DMS153 (cell line): ENCODE results near the gene NCBP1.

ENCODE experiments used
- DNase-seq: peaks from one replicate; lab custom pipeline; 2025; lab: John Stamatoyannopoulos, UW

Gene NCBP1

DNA sequence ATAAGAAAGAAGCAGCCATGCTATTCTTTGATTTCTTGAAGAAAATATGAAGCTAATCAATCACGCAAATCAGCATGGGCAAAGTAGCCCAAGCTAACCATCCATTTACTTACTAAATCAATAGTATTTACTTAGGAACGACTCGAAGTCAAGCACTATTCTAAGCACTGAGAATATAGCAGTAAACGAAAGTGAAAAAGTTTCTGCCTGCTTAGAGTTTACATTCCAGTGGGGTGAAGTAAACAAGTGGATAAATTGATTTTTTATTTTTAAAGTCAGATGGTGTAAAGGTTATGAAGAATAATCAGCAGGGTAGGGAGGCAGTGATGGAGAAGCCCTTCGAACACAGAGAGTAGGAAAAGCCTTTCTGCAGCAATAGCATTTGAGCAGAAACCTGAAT is 6.0 kb upstream of the NCBP1 start:
- DNase-seq = no peak

- DNase-seq = no peak
Observed at GRCh38 chr9:97628668-97629067, 5.0 kb upstream of the NCBP1 start.

DNA sequence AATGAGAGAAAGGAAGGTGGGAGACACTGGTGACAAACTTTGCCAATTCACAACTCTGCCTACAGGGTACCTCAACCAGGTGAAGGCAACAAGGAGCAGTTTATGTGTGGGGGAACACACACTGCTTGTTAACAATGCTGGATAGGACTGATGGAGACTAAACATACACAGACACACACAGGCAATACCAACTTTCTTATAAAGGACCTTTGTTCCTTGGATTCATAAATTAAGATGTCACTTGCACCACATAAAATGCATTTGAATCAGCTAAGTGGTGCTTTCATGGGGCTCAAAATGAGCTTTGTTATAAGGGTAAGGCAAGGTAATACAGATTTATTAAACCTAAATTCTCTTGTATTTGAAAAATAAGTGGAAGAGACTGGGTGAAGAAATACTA is 4.5 kb upstream of the NCBP1 start:
- no peak for DNase-seq

DNA sequence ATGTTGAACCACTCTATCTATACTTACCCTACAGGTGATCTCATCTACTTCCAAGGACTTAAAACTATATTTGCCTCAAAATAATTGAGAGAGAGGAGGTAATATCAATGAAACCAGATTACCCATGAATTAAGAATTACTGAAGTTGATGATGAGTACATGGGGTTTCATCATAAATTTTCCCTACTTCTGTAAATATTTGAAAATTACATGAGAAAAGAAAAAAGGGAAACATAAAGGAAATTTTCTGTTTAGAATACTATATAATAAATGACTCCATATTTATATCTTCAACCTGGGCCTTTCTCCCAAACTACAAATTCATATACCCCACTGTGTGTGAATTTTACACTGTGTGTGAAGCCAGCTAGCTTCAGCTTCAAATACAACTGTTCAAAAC is 3.0 kb upstream of the NCBP1 start:
- no peak for DNase-seq

GRCh38 chr9:97632248-97632984 is 1.2 kb upstream of the NCBP1 start:
- peak; percentile 61 for DNase-seq

DNA sequence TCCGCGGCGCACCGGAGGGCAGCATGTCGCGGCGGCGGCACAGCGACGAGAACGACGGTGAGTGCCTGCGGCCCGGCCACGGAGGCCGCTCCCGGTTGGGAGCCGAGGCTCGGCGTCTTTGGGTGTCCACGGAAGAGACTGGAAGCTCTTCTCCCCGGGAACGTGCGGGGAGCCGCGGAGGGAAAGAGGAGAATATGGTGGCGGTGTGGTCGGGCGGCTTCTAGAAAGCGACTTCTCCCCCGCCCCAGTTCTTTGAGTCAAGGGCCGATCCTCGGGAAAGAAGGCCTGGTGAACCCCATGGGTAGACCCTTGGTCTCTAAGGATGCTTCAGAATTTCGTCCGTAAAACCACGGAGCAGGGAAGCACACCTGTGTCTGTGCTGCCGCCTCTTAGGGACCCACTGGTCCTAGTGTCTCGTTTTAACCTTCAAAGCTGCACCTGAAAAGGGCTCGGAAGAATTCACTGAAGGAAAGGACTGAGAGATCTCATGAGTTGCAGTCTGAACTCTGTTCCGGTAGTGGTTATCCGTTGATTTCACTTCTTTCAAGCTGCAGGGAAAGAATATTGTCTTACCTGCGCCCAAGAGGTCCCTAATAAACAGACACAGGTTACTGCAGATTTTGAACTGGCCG is 354 bp downstream of the NCBP1 start:
- no peak for DNase-seq

- DNase-seq = no peak
Observed at GRCh38 chr9:97635026-97635425, 1.4 kb downstream of the NCBP1 start.

DNA sequence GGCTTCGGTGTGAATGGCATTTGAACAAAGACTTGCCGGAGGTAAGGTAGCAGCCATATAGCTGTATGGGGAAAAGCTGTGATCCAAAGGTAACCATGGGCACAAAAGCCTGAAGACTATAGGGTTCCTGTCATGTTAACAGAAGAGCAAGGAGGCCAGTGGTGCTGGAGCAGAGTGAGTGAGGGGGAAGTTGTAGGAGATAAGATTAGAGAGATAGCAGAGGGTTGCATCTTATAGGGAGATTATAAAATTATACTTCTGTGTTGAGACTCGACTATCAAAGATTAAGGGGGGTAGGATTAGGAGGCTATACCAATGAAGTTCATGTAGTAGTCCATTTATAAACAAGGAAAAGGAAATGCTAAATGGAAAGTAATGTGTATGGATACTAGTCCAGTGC is 3.3 kb downstream of the NCBP1 start:
- no peak for DNase-seq

- no peak for DNase-seq
Observed at GRCh38 chr9:97638666-97639065, 5.0 kb downstream of the NCBP1 start.

- DNase-seq = peak; percentile 8
Observed at GRCh38 chr9:97640325-97640724, 6.7 kb downstream of the NCBP1 start.

DNA sequence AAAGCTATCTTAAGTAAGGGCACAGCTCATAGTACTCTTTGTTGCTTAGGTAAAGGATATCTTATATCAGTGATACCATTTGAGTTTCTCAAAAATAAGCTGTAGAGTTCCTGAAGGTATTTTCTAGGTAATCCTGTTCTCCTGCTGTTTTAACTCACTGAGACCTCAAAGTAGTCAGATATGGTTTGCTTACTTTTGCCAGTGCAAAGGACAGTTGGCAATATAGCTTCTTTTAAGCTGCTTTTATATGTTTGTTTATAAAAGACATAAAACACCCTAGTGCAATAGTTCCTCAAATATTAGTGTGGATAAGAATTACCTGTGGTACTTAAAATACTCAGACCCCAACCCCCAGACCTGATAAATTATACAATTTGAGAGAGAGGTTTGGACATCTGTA is 12.1 kb downstream of the NCBP1 start:
- DNase-seq = no peak

GRCh38 chr9:97647996-97648395 is 14.4 kb downstream of the NCBP1 start:
- DNase-seq = no peak

- no peak for DNase-seq
Observed at GRCh38 chr9:97651646-97652045, 18.0 kb downstream of the NCBP1 start.

- no peak for DNase-seq
Observed at GRCh38 chr9:97658707-97659106, 25.1 kb downstream of the NCBP1 start.

DNA sequence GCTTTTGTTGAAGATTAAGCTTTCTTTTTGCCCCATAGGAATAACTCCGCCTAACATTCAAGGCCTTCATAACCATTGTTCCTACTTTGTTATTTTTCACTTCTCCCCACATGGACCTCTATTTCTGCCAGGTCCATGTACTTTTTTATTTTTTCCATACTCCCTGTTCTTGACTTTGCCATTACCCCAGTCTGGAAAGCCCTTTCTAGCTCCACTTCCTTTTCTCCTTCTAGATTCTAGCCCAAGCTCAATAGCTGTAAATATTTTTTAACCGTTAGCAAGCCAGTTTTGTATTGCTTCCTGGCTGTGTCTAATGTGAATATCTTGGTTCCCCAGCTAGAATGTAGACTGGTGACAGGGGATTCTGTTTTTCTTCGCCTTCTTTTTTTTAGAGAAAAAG is 26.1 kb downstream of the NCBP1 start:
- DNase-seq = no peak

DNA sequence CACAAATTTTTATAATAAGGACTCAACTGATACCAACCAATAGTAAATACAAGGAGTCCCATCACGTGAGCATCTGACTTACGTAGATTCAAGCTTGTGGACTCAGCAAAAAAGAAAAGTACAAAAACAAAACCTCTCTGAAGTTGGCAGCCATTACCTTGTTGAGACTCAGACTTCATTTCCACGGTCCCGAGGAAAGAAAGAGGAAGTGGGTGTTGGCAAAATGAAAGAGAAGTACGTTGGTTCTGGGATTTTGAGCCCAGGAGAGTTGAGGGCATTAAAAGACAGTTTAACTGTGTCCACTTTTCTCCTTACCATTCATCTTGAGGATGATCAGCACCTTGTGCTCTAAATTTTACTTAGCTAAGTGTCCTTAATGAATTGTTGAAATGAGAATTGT is 26.7 kb downstream of the NCBP1 start:
- no peak for DNase-seq

GRCh38 chr9:97660847-97661246 is 27.2 kb downstream of the NCBP1 start:
- no peak for DNase-seq

DNA sequence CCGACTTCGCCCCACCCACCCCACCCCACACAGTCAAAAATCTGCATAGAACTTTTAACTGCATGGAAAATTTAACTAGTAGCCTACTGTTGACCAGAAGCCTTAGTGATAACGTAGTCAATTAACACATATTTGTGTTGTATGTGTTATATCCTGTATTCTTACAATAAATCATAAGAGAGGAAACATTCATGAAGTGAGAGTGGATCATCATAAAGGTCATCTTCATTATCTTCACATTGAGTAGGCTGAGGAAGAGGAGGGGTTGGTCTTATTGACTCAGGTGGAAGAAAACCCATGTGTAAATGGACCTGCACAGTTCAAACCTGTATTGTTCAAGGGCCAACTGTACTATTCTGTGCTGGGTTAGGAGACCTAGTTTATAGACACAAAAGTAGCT is 32.1 kb downstream of the NCBP1 start:
- DNase-seq = no peak

GRCh38 chr9:97666907-97667686 is 33.5 kb downstream of the NCBP1 start:
- DNase-seq = no peak

GRCh38 chr9:97668485-97668884 is 34.9 kb downstream of the NCBP1 start:
- DNase-seq = no peak

DNA sequence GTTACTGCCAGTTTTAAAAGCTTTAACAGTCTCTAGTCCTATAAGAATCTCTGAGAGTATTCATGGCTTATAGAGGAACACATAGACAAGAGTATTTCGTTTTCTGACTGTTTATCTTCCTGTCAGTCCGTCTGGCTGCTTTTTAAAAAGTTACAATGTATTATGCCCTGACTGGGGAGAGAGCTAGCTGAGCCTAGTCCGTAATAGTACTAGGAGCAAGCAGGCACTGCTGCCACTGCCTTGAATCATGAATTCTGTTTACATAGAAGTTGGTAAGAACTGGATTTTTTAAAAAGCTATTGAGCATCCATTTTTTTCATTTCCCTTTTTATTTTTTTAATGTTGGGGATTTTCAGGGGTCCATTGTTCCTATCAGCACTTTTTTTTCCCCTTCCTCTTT is 37.0 kb downstream of the NCBP1 start:
- no peak for DNase-seq

DNA sequence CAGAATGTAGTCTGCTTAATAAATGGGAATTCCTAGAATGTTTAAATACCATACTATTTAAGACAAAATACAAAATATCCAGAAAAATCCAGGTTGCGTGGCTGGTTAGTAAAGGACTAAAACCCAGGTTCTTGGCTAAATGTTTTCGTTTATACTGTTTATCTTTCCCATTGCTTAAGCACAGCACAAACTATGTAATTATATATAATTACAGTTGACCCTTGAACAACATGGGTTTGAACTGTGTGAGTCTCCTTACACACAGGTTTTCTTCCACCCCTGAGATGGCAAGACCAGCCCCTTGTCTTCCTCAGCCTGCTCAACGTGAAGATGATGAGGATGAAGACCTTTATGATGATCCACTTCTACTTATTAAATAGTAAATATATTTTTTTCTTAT is 38.8 kb downstream of the NCBP1 start:
- DNase-seq = no peak

- no peak for DNase-seq
Observed at GRCh38 chr9:97673922-97674321, 40.3 kb downstream of the NCBP1 start.
